NB4 (cell line): ENCODE results near the gene ECEL1.

Experiments used
- CTCF ChIP-seq: IDR thresholded peaks from one replicate; pipeline ENCODE4 v1.5.1; 2012; ENCODE audit warnings: low read depth, low read length
- MAX ChIP-seq: IDR thresholded peaks from 2 replicates; pipeline ENCODE4 v1.6.1; 2011; ENCODE audit warnings: low read depth, low read length
- POLR2A ChIP-seq: IDR thresholded peaks from 2 replicates; pipeline ENCODE4 v1.6.1; 2011; ENCODE audit warnings: mild to moderate bottlenecking; ENCODE audit not compliant: insufficient read length; ENCODE audit errors: extremely low read depth

GRCh38 chr2:232533944-232534710 lies 46.5 kb upstream of the ECEL1 start:
- TF ChIP-seq CTCF (no peak), POLR2A (no peak), MAX (no peak)
